Activated naive CD8-positive, alpha-beta T cell (primary cell): ENCODE results near the gene TM2D1.
"Not testable (repeated sequence)": the region's sequence is repeated elsewhere in the genome, so short reads cannot be mapped to it uniquely, and the experiment has no call there.

Experiments used
- H3K27ac Mint-ChIP-seq: one replicate; pipeline ENCODE4 v1.8.0; 2021; ENCODE audit warnings: mixed read lengths
- H3K27me3 Mint-ChIP-seq: one replicate; pipeline ENCODE4 v1.8.0; 2021; ENCODE audit warnings: mixed read lengths
- H3K36me3 Mint-ChIP-seq: one replicate; pipeline ENCODE4 v1.8.0; 2021; ENCODE audit warnings: mixed read lengths
- H3K4me1 Mint-ChIP-seq: one replicate; pipeline ENCODE4 v1.8.0; 2021; ENCODE audit warnings: low read depth, mixed read lengths
- H3K4me3 Mint-ChIP-seq: one replicate; pipeline ENCODE4 v1.8.0; 2021; ENCODE audit warnings: mild to moderate bottlenecking, mixed read lengths
- H3K9me3 Mint-ChIP-seq: one replicate; pipeline ENCODE4 v1.8.0; 2021; ENCODE audit warnings: low read depth, mixed read lengths

Gene TM2D1

GRCh38 chr1:61741711-61742619 lies 17.0 kb upstream of the TM2D1 start, which contains the start of gene PATJ:
Gene PATJ (plus strand): TSS chr1:61742480. CDS start chr1:61762893, 20,413 bp downstream.
- peak within 1 kb of the TSS; percentile 89 for H3K4me3 Mint-ChIP-seq
- H3K9me3 Mint-ChIP-seq = no peaks in the 10 kb centered on the region
- peaks cover 31% of the 10 kb centered on the region for H3K4me1 Mint-ChIP-seq
- H3K27ac Mint-ChIP-seq = peak within 1 kb of the TSS; percentile 90
- H3K27me3 Mint-ChIP-seq = no peaks in the 10 kb centered on the region
- no peaks in the 10 kb centered on the region for H3K36me3 Mint-ChIP-seq

GRCh38 chr1:61740751-61741700 lies 16.1 kb upstream of the TM2D1 start:
- Mint-ChIP-seq H3K4me1 (peaks cover 29% of the 10 kb centered on the region), H3K4me3 (peak overlapping the region; percentile 89), H3K27me3 (no peaks in the 10 kb centered on the region), H3K36me3 (no peaks in the 10 kb centered on the region), H3K27ac (peak overlapping the region; percentile 90), H3K9me3 (no peaks in the 10 kb centered on the region)

GRCh38 chr1:61732726-61733125 lies 7.8 kb upstream of the TM2D1 start:
- no peaks in the 10 kb centered on the region for H3K27me3 Mint-ChIP-seq
- H3K4me3 Mint-ChIP-seq = no peak overlapping the region
- H3K36me3 Mint-ChIP-seq = no peaks in the 10 kb centered on the region
- no peak overlapping the region for H3K27ac Mint-ChIP-seq
- peaks cover 9% of the 10 kb centered on the region for H3K4me1 Mint-ChIP-seq
- no peaks in the 10 kb centered on the region for H3K9me3 Mint-ChIP-seq

GRCh38 chr1:61730679-61731078 lies 5.7 kb upstream of the TM2D1 start:
- H3K27ac Mint-ChIP-seq, H3K4me3 Mint-ChIP-seq, H3K36me3 Mint-ChIP-seq, H3K9me3 Mint-ChIP-seq, H3K4me1 Mint-ChIP-seq, H3K27me3 Mint-ChIP-seq: not testable (repeated sequence)

DNA sequence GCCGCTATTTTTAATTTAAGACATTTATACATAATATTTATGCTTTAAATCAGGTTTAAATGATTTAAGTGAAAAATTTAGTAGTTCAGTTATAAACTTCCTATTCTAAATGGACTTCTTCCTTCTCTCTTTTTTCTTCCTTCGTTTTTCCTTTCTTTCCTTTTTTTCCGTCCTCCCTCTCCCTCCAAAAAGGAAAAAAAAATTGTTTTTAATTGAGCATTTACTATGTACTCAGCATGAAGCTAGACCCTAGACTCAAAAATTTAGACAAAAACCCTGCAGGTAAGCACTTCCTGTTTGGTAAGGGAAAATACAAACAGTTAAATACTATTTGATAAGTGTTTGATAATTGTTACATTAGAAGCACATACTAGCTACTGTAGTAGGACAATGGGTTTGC lies 2.6 kb upstream of the TM2D1 start:
- no peaks in the 10 kb centered on the region for H3K9me3 Mint-ChIP-seq
- H3K4me3 Mint-ChIP-seq = peak overlapping the region; percentile 47
- peak overlapping the region; percentile 66 for H3K27ac Mint-ChIP-seq
- peaks cover 22% of the 10 kb centered on the region for H3K4me1 Mint-ChIP-seq
- no peaks in the 10 kb centered on the region for H3K36me3 Mint-ChIP-seq
- no peaks in the 10 kb centered on the region for H3K27me3 Mint-ChIP-seq

DNA sequence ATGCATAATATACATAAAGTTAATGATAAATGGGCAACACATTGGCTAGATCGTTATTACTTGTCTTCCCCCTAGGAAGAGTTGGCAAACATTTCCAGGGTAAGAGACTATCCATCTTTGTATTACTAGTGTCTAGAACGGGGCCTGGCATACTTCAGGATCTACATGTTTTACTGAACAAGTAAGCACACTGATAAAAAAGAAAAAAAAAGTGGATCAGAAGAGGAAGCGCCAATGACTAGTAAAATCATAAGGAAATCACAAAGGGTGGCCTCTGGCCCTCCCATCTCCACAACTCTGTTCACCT lies 482 bp downstream of the TM2D1 start:
- Mint-ChIP-seq H3K36me3 (no peaks in the 10 kb centered on the region), H3K4me1 (peaks cover 29% of the 10 kb centered on the region), H3K27ac (peak overlapping the region; percentile 98), H3K27me3 (no peaks in the 10 kb centered on the region), H3K9me3 (no peaks in the 10 kb centered on the region), H3K4me3 (peak overlapping the region; percentile 99)

GRCh38 chr1:61718996-61719663 lies 5.8 kb downstream of the TM2D1 start:
- not testable (repeated sequence) for H3K4me3 Mint-ChIP-seq, H3K27me3 Mint-ChIP-seq, H3K36me3 Mint-ChIP-seq, H3K9me3 Mint-ChIP-seq, H3K27ac Mint-ChIP-seq
- H3K4me1 Mint-ChIP-seq = peaks cover 36% of the 10 kb centered on the region

- Mint-ChIP-seq H3K4me3 (no peak overlapping the region), H3K27ac (no peak overlapping the region), H3K4me1 (peaks cover 16% of the 10 kb centered on the region), H3K9me3 (no peaks in the 10 kb centered on the region), H3K36me3 (peaks cover 9% of the 10 kb centered on the region), H3K27me3 (no peaks in the 10 kb centered on the region)
These were observed 13.0 kb downstream of the TM2D1 start for GRCh38 chr1:61711969-61712368.

GRCh38 chr1:61711257-61711656 lies 13.7 kb downstream of the TM2D1 start:
- not testable (repeated sequence) for H3K36me3 Mint-ChIP-seq, H3K9me3 Mint-ChIP-seq, H3K4me3 Mint-ChIP-seq, H3K27me3 Mint-ChIP-seq, H3K27ac Mint-ChIP-seq
- peaks cover 14% of the 10 kb centered on the region for H3K4me1 Mint-ChIP-seq

DNA sequence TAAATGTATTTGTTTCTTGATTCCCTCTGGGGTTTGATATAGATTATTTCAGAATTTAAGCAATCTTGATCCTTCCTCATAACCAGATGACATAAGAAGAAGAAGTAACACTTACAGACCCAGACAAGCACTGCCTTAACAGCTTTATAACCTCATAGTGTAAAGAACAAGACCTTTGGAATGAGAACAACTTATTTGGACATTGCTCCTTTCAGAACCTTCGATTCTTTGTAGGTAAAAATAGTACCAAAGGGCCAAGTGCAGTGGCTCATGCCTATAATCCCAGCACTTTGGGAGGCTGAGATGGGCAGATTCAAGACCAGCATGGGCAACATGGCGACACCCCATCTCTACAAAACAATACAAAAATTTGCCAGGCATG lies 15.0 kb downstream of the TM2D1 start:
- peaks cover 12% of the 10 kb centered on the region for H3K4me1 Mint-ChIP-seq
- no peak overlapping the region for H3K27ac Mint-ChIP-seq
- no peaks in the 10 kb centered on the region for H3K27me3 Mint-ChIP-seq
- H3K4me3 Mint-ChIP-seq = no peak overlapping the region
- no peaks in the 10 kb centered on the region for H3K9me3 Mint-ChIP-seq
- H3K36me3 Mint-ChIP-seq = peaks cover 11% of the 10 kb centered on the region

- Mint-ChIP-seq H3K27me3 (no peaks in the 10 kb centered on the region), H3K4me1 (peaks cover 10% of the 10 kb centered on the region), H3K27ac (no peak overlapping the region), H3K36me3 (peaks cover 8% of the 10 kb centered on the region), H3K9me3 (no peaks in the 10 kb centered on the region), H3K4me3 (no peak overlapping the region)
These were observed 15.7 kb downstream of the TM2D1 start for GRCh38 chr1:61708953-61709907.

DNA sequence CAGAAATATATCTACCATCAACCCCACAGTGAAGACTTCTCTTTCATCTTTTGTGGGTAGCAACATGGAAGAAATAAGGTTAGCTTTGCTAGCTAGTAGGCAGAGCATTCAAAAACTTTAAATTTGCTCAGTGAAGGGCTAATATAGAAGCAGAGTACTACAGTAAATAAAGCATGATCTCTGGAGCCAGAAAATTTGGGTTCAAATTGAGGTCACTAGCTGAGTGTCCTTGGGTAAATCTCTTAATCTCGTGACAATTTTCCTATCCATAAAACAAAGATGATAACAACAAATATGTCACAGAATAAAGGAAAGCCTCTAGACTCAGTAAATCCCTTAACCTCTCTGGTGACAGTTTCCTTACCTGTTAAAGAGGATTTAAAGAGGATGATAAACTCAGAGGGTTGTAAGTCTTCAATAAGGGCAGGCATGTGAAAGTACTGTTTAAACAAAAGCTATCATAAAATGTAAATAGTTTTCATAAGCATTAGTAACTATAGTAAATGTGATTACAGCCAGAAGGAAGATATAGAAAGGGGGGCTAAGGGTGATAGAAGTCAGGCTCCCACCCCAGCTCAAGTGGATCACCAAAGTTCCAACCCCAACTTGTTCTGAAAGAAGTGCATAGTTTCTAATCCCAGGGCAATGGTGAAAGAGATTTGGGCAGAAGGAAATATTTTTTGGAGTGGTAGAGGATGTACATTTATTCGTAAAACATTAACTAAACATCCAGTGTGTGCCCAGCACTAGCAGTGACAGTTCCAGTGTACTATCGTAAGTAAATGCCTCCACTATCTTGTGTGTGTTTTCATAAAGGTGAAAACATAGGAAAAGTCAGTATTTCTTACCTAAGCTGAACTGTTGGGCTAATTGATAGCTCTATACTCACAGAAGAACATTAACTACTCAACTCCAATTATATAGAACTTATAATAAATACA lies 24.8 kb downstream of the TM2D1 start:
- Mint-ChIP-seq H3K27ac (no peak overlapping the region), H3K27me3 (no peaks in the 10 kb centered on the region), H3K9me3 (no peaks in the 10 kb centered on the region), H3K4me3 (no peak overlapping the region), H3K4me1 (peaks cover 1% of the 10 kb centered on the region), H3K36me3 (peaks cover 19% of the 10 kb centered on the region)

DNA sequence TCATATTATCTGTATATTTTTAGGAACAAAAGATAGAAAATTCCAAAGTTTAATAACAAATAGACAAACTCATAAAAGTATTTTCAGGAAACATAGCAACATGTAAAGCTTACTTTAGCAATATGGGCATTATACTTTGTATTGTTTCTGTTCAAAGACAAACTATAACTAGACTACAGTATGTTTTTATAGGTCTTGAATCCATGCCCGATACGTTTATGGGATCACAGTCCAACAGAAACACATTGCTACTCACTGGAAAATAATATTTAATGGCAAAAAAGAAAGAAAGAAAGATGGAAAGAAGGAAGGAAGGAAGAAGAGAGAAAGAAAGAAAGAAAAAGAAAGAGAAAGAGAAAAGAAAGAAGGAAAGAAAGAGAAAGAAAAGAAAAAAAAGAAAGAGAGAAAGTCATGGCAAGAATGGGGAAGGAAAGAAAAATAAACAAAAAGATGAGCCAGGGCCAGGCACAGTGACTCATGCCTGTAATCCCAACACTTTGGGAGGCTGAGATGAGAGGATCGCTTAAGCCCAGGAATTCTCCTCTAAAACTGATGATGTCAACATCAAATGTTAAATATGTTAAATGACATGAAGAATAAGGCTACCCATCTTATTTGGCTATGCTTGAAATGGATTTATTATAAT lies 32.7 kb downstream of the TM2D1 start:
- Mint-ChIP-seq H3K9me3 (no peaks in the 10 kb centered on the region), H3K36me3 (peaks cover 7% of the 10 kb centered on the region), H3K4me3 (no peak overlapping the region), H3K4me1 (peaks cover 1% of the 10 kb centered on the region), H3K27ac (no peak overlapping the region), H3K27me3 (no peaks in the 10 kb centered on the region)
